Neural crest cell (in vitro differentiated cells): ENCODE results near the gene ELFN2. TPM values are rescaled to one million over a fixed set of nuclear protein-coding genes. Genes with fewer than 3 reads are reported as not detected.

Experiments
- DNase-seq: peaks from one replicate; pipeline ENCODE4 v3.0.0; 2021; ENCODE audit warnings: low read depth, mixed read lengths, low spot score
- H3K27ac Mint-ChIP-seq: one replicate; pipeline ENCODE4 v1.8.0; 2021; ENCODE audit warnings: mild to moderate bottlenecking, mixed read lengths; ENCODE audit not compliant: unreplicated experiment
- H3K27me3 Mint-ChIP-seq: 2 replicates; pipeline ENCODE4 v1.8.0; 2021; ENCODE audit warnings: low read depth, mild to moderate bottlenecking, mixed read lengths
- H3K36me3 Mint-ChIP-seq: 2 replicates; pipeline ENCODE4 v1.8.0; 2021; ENCODE audit warnings: low read depth, mild to moderate bottlenecking, mixed read lengths
- H3K4me1 Mint-ChIP-seq: 2 replicates; pipeline ENCODE4 v1.8.0; 2021; ENCODE audit warnings: mixed read lengths
- H3K4me3 Mint-ChIP-seq: one replicate; pipeline ENCODE4 v1.8.0; 2021; ENCODE audit warnings: mild to moderate bottlenecking, mixed read lengths
- H3K9me3 Mint-ChIP-seq: 2 replicates; pipeline ENCODE4 v1.8.0; 2021; ENCODE audit warnings: mixed read lengths
- total RNA-seq: library from RNA; stranded (reverse); gene quantifications from 2 replicates; pipeline ENCODE4 v1.2.1, GENCODE V29; 2021
- TF ChIP-seq, protein P1 (sequence below): fragments of 200-600 bp; sonication (generic); conservative IDR thresholded peaks from 2 replicates; pipeline ENCODE4 v1.5.0; 2021; ENCODE audit warnings: antibody characterized with exemption, mild to moderate bottlenecking

The ELFN2 gene
- total RNA-seq, 1 donor from 2014 or later, result 0.09 TPM

DNA sequence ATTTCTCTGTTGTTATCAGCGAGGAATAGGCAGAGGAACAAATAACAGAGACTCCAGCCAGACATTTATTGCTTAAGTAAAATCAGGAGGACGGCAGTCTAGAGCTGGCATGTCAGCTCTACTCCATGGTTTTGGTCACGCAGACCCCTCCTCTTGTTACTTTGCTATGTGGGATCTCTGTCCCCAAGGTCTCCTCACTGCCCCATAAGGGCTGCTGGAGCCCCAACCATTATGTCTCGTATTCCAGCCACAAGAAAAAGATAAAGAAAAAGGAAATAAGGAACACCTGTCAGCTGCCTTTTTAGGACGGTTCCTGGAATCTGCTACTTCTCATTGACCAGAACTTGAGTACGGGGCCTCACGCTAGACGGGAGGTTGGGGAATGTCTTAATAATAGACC, 70.4 kb downstream of the ELFN2 start:
- H3K4me3 Mint-ChIP-seq, result no peak overlapping the region
- no peaks in the 10 kb centered on the region for H3K36me3 Mint-ChIP-seq
- no peaks in the 10 kb centered on the region for H3K4me1 Mint-ChIP-seq
- DNase-seq, result no peak
- TF ChIP-seq, protein P1, sequence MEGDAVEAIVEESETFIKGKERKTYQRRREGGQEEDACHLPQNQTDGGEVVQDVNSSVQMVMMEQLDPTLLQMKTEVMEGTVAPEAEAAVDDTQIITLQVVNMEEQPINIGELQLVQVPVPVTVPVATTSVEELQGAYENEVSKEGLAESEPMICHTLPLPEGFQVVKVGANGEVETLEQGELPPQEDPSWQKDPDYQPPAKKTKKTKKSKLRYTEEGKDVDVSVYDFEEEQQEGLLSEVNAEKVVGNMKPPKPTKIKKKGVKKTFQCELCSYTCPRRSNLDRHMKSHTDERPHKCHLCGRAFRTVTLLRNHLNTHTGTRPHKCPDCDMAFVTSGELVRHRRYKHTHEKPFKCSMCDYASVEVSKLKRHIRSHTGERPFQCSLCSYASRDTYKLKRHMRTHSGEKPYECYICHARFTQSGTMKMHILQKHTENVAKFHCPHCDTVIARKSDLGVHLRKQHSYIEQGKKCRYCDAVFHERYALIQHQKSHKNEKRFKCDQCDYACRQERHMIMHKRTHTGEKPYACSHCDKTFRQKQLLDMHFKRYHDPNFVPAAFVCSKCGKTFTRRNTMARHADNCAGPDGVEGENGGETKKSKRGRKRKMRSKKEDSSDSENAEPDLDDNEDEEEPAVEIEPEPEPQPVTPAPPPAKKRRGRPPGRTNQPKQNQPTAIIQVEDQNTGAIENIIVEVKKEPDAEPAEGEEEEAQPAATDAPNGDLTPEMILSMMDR, result no peak
- H3K27me3 Mint-ChIP-seq, result peaks cover 2% of the 10 kb centered on the region
- no peaks in the 10 kb centered on the region for H3K9me3 Mint-ChIP-seq
- no peak overlapping the region for H3K27ac Mint-ChIP-seq

DNA sequence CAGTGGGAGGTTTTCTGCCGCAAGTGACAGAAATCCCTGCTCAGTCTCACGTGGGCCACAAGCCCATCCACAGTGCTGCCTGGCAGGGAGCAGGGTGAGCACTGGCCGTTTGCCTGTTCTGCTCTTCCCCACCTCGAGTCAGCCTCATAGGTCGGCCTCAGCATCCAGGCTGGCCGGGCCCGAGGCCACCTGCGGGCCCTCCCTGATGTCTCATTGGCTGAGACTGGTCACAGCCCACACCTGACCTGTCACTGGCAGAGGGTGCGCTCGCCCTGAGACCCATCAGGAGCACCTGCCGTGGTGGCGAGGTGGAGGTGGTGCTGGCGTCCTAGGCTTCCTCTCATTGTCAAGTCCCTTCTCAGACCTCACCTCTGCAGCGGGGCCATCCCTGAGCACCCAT, 72.1 kb downstream of the ELFN2 start:
- Mint-ChIP-seq H3K4me3 (no peak overlapping the region), H3K27me3 (peaks cover 2% of the 10 kb centered on the region), H3K36me3 (no peaks in the 10 kb centered on the region), H3K27ac (no peak overlapping the region), H3K9me3 (no peaks in the 10 kb centered on the region), H3K4me1 (no peaks in the 10 kb centered on the region)
- TF ChIP-seq, protein P1, result no peak
- DNase-seq, result no peak

DNA sequence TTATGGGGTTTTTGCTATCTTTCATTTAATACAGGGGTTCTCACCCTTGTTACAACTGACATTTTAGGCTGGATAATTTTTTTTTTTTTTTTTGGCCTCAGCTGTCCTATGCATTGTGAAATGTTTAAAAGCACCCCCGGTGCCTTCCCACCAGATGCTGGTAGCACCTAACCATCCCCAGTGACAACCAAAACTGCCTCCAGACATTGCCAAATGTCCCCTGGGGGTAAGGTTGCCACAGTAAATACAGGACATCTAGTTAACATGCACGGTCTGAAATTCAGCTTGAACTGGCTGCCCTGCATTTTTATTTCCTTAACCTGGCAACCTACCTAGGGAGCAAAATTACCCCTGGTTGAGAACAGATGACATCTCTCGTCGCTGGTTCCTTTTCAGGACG, 72.6 kb downstream of the ELFN2 start:
- no peaks in the 10 kb centered on the region for H3K4me1 Mint-ChIP-seq
- peaks cover 2% of the 10 kb centered on the region for H3K27me3 Mint-ChIP-seq
- no peak overlapping the region for H3K27ac Mint-ChIP-seq
- DNase-seq, result no peak
- no peak overlapping the region for H3K4me3 Mint-ChIP-seq
- no peaks in the 10 kb centered on the region for H3K9me3 Mint-ChIP-seq
- TF ChIP-seq, protein P1, result no peak
- H3K36me3 Mint-ChIP-seq, result no peaks in the 10 kb centered on the region

DNA sequence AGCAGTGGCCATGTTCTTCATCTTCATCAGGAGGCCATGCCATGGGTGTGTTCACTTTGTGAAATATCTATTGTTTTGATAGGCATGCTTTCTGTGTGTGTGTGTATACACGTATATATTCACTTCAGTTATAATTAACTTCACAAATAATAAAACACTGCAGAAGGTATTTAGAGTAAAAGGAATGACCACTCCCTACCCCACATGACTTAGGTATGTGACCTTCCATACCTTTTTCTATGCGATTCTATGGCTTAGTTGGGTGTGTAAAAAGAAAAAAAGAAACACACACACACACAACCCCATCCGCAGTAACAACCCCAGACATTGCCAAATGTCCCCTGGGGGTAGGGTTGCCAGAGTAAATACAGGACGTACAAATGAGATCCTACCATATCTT, 73.0 kb downstream of the ELFN2 start:
- TF ChIP-seq, protein P1, result no peak
- H3K4me1 Mint-ChIP-seq, result no peaks in the 10 kb centered on the region
- peaks cover 2% of the 10 kb centered on the region for H3K27me3 Mint-ChIP-seq
- H3K36me3 Mint-ChIP-seq, result no peaks in the 10 kb centered on the region
- no peaks in the 10 kb centered on the region for H3K9me3 Mint-ChIP-seq
- H3K4me3 Mint-ChIP-seq, result no peak overlapping the region
- H3K27ac Mint-ChIP-seq, result no peak overlapping the region
- no peak for DNase-seq

DNA sequence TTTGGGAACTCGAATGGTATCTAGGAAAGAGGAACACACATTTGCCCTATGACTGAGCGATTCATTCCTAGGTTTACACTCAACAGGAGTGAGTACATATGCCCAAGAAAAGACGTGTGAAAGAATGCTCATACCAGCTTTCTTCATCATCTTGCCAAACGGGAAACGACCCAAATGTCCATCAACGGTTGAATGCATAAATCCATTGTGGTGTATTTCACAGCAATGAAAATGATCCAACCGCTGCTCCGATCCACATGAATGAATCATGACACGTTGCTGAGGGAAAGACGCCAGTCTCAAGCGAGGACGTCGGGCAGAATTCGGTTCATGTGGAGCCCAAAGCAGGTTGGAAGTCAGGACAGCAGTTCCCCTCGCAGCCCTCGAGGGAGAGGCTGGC, 73.4 kb downstream of the ELFN2 start:
- no peak overlapping the region for H3K4me3 Mint-ChIP-seq

More for the DNA sequence above, 73.4 kb downstream of the ELFN2 start:
- H3K4me1 Mint-ChIP-seq, result no peaks in the 10 kb centered on the region
- H3K36me3 Mint-ChIP-seq, result no peaks in the 10 kb centered on the region
- H3K27me3 Mint-ChIP-seq, result peaks cover 2% of the 10 kb centered on the region
- DNase-seq, result no peak
- H3K9me3 Mint-ChIP-seq, result no peaks in the 10 kb centered on the region
- no peak overlapping the region for H3K27ac Mint-ChIP-seq
- TF ChIP-seq, protein P1, result no peak
